PFSK-1 (cell line): ENCODE measurements around the gene RPAP3.

Source experiments
- POLR2AphosphoS5 ChIP-seq: IDR thresholded peaks from 2 replicates; pipeline ENCODE4 v1.6.1; 2012; ENCODE audit warnings: low read depth, mild to moderate bottlenecking, control low read depth, low read length, moderate library complexity
- REST ChIP-seq, 2 experiments: IDR thresholded peaks; 2 replicates each; pipeline versions ENCODE4 v1.6.1 to v1.8.0; 2011 to 2012; ENCODE audit warnings: low read depth in 2 of 2, low read length in 2 of 2, control low read depth in 1 of 2, inconsistent platforms in 1 of 2, mild to moderate bottlenecking in 1 of 2, moderate library complexity in 1 of 2; ENCODE audit not compliant: insufficient read depth in 1 of 2
- SIN3A ChIP-seq: IDR thresholded peaks from 2 replicates; pipeline ENCODE4 v1.6.1; 2012; ENCODE audit warnings: mild to moderate bottlenecking, low read length, moderate library complexity, borderline replicate concordance; ENCODE audit not compliant: insufficient read depth
- TAF1 ChIP-seq: IDR thresholded peaks from 2 replicates; pipeline ENCODE4 v1.6.1; 2012; ENCODE audit warnings: low read length, control low read depth, borderline replicate concordance; ENCODE audit not compliant: insufficient read depth

DNA sequence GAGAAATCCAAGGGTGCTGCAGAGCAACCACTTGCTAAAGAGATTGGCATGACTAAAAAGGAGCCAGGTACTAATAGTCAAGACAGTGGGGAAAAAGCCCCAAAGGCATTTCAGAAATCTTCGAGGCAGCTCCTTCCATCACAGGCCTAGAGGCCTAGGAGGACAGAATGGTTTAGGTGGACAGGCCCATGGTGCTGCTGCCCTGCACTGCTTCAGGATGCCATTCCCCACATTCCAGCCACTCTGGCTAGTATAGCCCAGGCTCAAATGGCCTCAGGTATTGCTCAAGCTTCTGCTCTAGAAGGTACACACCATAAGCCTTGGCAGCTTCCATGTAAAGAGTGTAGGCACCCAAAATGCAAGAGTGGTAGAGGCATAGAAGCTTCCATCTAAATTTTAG lies 92.9 kb downstream of the RPAP3 start:
- TF ChIP-seq POLR2AphosphoS5 = no peak
- TF ChIP-seq SIN3A = no peak
- TF ChIP-seq REST (IDR thresholded peaks at IDR 0.05; ENCODE audit: insufficient read depth in 1 of 2, low read depth in 2 of 2, low read length in 2 of 2) = no peak
- TF ChIP-seq TAF1 = no peak
